GM10248 (cell line): Measurements from ENCODE around the gene KIF26B.

Experiments used
- CTCF ChIA-PET: fragments of 300-600 bp; sonication (Branson Sonifier 250); formaldehyde crosslinking; extraction: SDS; loops from one replicate; lab custom pipeline; 2021; ENCODE audit warnings: antibody characterized with exemption; lab: Yijun Ruan, JAX
- POLR2A ChIA-PET: fragments of 350-650 bp; sonication (Branson Sonifier 250); formaldehyde crosslinking; extraction: SDS; loops from one replicate; lab custom pipeline; 2020; ENCODE audit warnings: antibody characterized with exemption; lab: Yijun Ruan, JAX
- DNase-seq: peaks from one replicate; pipeline ENCODE4 v3.0.0; 2012; ENCODE audit errors: extremely low spot score
- TF ChIP-seq, protein P1 (sequence below): IDR thresholded peaks from 2 replicates; pipeline ENCODE4 v1.5.1; 2012; ENCODE audit warnings: mild to moderate bottlenecking, low read depth; ENCODE audit errors: extremely low read depth, missing control alignments, control extremely low read depth

KIF26B gene

DNA sequence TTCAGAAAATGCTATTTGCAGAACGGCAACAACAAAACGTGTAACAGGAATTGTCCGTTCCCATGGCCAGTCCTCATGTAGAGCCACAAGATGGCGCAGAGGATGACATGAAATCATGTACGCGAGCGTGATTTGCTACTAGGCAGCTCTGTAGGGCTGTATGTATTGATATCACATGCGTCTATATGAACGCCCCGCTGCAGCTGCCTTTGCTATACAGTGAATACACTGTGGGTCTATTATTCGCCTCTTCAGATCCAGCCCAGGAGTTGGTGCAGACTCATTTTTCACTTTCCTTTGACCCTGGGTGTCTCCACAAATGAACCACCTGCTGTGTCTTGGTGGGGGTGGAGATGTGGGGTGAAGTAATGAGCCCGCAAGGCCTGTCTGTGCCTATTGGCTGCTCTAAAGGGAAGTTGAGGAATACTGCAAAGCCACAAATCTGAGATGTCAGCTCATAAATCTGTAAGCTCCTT, 361.5 kb downstream of the KIF26B start:
- CTCF ChIA-PET, result interaction anchor here (1.6 kb wide), 1 partner anchor 25 kb away, joined by 3 read pairs; no protein-coding TSS in a partner anchor
- no peak for DNase-seq

DNA sequence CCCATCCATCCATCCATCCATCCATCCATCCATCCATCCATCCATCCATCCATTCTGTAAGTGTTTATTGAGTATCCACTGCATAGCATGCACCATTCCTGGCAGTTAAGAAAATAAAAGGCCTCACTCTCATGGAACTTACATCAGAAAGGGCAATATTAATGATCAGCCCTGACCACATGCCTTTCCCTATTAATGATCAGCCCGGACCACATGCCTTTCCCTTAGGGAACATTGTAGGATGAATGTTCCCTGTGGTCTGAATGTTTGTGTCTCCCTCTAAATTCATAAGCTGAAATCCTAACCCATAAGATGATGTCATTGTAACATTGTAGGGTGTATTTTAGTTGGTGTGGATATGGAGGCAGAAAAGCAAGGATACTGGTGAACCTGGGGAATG, 365.8 kb downstream of the KIF26B start:
- DNase-seq, result no peak
- POLR2A ChIA-PET, result no interaction called here
- TF ChIP-seq, protein P1, sequence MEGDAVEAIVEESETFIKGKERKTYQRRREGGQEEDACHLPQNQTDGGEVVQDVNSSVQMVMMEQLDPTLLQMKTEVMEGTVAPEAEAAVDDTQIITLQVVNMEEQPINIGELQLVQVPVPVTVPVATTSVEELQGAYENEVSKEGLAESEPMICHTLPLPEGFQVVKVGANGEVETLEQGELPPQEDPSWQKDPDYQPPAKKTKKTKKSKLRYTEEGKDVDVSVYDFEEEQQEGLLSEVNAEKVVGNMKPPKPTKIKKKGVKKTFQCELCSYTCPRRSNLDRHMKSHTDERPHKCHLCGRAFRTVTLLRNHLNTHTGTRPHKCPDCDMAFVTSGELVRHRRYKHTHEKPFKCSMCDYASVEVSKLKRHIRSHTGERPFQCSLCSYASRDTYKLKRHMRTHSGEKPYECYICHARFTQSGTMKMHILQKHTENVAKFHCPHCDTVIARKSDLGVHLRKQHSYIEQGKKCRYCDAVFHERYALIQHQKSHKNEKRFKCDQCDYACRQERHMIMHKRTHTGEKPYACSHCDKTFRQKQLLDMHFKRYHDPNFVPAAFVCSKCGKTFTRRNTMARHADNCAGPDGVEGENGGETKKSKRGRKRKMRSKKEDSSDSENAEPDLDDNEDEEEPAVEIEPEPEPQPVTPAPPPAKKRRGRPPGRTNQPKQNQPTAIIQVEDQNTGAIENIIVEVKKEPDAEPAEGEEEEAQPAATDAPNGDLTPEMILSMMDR, result no peak
- CTCF ChIA-PET, result no interaction called here

More for the DNA sequence above, 361.5 kb downstream of the KIF26B start:
- POLR2A ChIA-PET, result no interaction called here
- TF ChIP-seq, protein P1, result no peak

DNA sequence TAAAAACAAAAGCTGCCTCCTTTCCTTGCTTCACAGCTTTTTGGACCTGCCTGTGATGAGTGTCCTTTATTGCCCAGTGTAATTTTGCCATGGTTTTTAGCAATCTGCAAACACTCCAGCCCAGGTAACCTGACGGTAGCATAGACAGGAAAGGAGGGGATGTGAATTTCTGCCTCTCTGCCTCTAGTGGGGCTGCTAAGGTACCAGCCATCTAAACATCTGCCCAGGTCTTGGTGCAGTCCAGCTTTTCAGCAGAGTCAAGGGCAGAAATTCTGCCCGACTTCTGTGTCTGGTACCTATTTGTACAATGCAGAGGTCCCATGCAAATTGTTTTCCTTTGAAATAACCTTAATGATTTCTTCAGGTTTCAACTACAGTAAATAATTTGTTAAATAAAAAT, 371.4 kb downstream of the KIF26B start:
- ChIA-PET CTCF (interaction anchor here (1.0 to 1.3 kb wide), 2 partner anchors 11 to 12 kb away, joined by 3 read pairs; no protein-coding TSS in a partner anchor), POLR2A (no interaction called here)
- TF ChIP-seq, protein P1, result no peak
- no peak for DNase-seq

DNA sequence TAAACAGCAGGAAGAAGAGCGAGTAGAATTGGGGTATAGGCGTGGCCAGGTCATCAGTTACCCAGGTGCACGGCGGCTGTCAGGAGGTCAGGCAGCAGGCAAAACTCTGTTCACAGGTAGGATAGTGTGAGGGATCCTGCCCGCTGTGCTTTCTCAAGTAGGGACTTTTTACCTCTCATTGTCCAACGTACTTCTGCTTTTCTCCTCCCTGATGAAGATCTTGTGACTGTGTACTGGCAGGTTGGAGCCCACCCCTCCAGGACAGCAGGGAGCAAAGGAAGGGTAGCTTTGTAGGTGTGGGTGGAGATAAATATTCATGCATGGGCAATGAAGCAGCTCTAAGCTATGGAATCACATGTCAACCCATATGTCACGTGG, 373.5 kb downstream of the KIF26B start:
- ChIA-PET POLR2A (no interaction called here), CTCF (interaction anchor here (1.0 kb wide), 1 partner anchor 10 kb away, joined by 3 read pairs; no protein-coding TSS in a partner anchor)
- no peak for DNase-seq
- TF ChIP-seq, protein P1, result no peak

DNA sequence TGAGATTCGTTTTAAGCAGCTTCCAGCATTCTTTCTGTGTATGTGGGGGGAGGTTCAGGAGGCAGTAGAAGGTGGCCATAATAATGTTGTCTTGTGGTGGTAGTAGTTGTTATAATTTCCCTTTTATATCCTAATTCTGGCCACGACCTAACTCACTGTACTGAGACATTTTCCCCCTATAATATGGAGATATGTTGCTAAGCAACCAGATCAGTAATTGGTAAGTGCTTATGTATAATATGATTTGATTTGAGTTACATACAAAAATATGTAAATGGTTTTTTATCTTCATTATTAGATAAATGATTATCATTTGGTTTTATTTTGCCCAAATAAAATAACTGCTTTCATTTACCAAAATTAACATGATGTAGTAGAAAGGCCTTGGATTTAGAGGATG, 376.2 kb downstream of the KIF26B start:
- no peak for DNase-seq
- TF ChIP-seq, protein P1, result no peak
- CTCF ChIA-PET, result no interaction called here
- POLR2A ChIA-PET, result no interaction called here

DNA sequence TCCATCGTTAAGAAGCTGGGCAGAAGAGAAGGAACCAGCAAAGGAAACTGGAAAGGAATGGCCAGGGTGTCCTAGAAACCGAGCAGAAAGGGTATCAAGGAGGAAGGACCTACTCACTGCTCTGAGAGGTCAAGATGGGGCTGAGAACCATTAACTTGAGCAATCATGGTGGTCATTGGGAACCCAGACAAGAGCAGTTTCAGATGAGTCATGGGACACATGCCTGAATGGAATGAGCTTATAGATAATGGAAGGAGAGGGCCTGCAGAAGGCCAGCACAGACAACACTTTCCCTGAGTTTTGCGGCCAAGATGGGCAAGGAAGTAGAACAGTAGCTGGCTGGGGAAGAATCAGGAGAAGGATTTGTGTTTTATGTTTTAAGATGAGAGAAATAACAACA, 383.2 kb downstream of the KIF26B start:
- TF ChIP-seq, protein P1, result no peak
- no peak for DNase-seq
- ChIA-PET POLR2A (no interaction called here), CTCF (interaction anchor here (1.2 kb wide), 1 partner anchor 12 kb away, joined by 3 read pairs; no protein-coding TSS in a partner anchor)
